ENCODE measurements around the gene SULT1E1.

Gene SULT1E1

GRCh38 chr4:69878250-69878649 is 18.3 kb upstream of the SULT1E1 start:
- no peaks in the 10 kb centered on the region for H3K36me3 ChIP-seq (replicated peaks; ENCODE audit: insufficient read depth, low read length)
- no peaks in the 10 kb centered on the region for H3K4me1 ChIP-seq (ENCODE audit: low read length)
- no peak for DNase-seq
- H3K27me3 ChIP-seq (replicated peaks; ENCODE audit: insufficient read depth, low read length): no peaks in the 10 kb centered on the region
- no peaks in the 10 kb centered on the region for H3K9me2 ChIP-seq (replicated peaks; ENCODE audit: insufficient read depth, low read length)
- no peaks in the 10 kb centered on the region for H4K20me1 ChIP-seq (ENCODE audit: insufficient read depth, low read length)
- no peak for TF ChIP-seq EZH2 (optimal IDR thresholded peaks at IDR 0.05; ENCODE audit: low read depth, low read length)
- TF ChIP-seq CTCF (IDR thresholded peaks at IDR 0.05; ENCODE audit: low read length): no peak
- no peak for TF ChIP-seq EZH2phosphoT487 (IDR thresholded peaks at IDR 0.05; ENCODE audit: low read length)
- no peaks in the 10 kb centered on the region for H3K79me2 ChIP-seq (ENCODE audit: low read length)
- H3K9me3 ChIP-seq (replicated peaks; ENCODE audit: insufficient read depth, low read length): no peaks in the 10 kb centered on the region
- no peaks in the 10 kb centered on the region for H3F3A ChIP-seq (ENCODE audit: insufficient read depth, low read length)
- no peak overlapping the region for H3K27ac ChIP-seq (ENCODE audit: low read length)
- no peak overlapping the region for H3K4me3 ChIP-seq (ENCODE audit: low read length)
- H2AFZ ChIP-seq (ENCODE audit: low read length): no peak overlapping the region
- H3K9ac ChIP-seq (ENCODE audit: low read length): no peak overlapping the region
- H3K4me2 ChIP-seq (ENCODE audit: low read depth, low read length): no peak overlapping the region

- no peaks in the 10 kb centered on the region for H3K9me3 ChIP-seq (replicated peaks; ENCODE audit: insufficient read depth, low read length)
- no peak overlapping the region for H2AFZ ChIP-seq (ENCODE audit: low read length)
- H3K4me1 ChIP-seq (ENCODE audit: low read length): no peaks in the 10 kb centered on the region
- no peaks in the 10 kb centered on the region for H4K20me1 ChIP-seq (ENCODE audit: insufficient read depth, low read length)
- no peak overlapping the region for H3K27ac ChIP-seq (ENCODE audit: low read length)
- H3K79me2 ChIP-seq (ENCODE audit: low read length): no peaks in the 10 kb centered on the region
- TF ChIP-seq EZH2 (optimal IDR thresholded peaks at IDR 0.05; ENCODE audit: low read depth, low read length): no peak
- no peak for TF ChIP-seq CTCF (IDR thresholded peaks at IDR 0.05; ENCODE audit: low read length)
- no peak for TF ChIP-seq EZH2phosphoT487 (IDR thresholded peaks at IDR 0.05; ENCODE audit: low read length)
- no peaks in the 10 kb centered on the region for H3F3A ChIP-seq (ENCODE audit: insufficient read depth, low read length)
- no peaks in the 10 kb centered on the region for H3K9me2 ChIP-seq (replicated peaks; ENCODE audit: insufficient read depth, low read length)
- H3K36me3 ChIP-seq (replicated peaks; ENCODE audit: insufficient read depth, low read length): no peaks in the 10 kb centered on the region
- H3K27me3 ChIP-seq (replicated peaks; ENCODE audit: insufficient read depth, low read length): no peaks in the 10 kb centered on the region
- H3K4me3 ChIP-seq (ENCODE audit: low read length): no peak overlapping the region
- H3K9ac ChIP-seq (ENCODE audit: low read length): no peak overlapping the region
- DNase-seq: no peak
- no peak overlapping the region for H3K4me2 ChIP-seq (ENCODE audit: low read depth, low read length)
These were observed 17.5 kb upstream of the SULT1E1 start for GRCh38 chr4:69877453-69877852.

- Histone ChIP-seq H3K27ac (ENCODE audit: low read length) (no peak overlapping the region), H3K9ac (ENCODE audit: low read length) (no peak overlapping the region), H3K4me1 (ENCODE audit: low read length) (no peaks in the 10 kb centered on the region), H3K9me2 (replicated peaks; ENCODE audit: insufficient read depth, low read length) (no peaks in the 10 kb centered on the region), H2AFZ (ENCODE audit: low read length) (no peak overlapping the region), H3K9me3 (replicated peaks; ENCODE audit: insufficient read depth, low read length) (no peaks in the 10 kb centered on the region), H3K27me3 (replicated peaks; ENCODE audit: insufficient read depth, low read length) (no peaks in the 10 kb centered on the region), H3K36me3 (replicated peaks; ENCODE audit: insufficient read depth, low read length) (no peaks in the 10 kb centered on the region), H3F3A (ENCODE audit: insufficient read depth, low read length) (no peaks in the 10 kb centered on the region), H3K79me2 (ENCODE audit: low read length) (no peaks in the 10 kb centered on the region), H3K4me2 (ENCODE audit: low read depth, low read length) (no peak overlapping the region), H3K4me3 (ENCODE audit: low read length) (no peak overlapping the region), H4K20me1 (ENCODE audit: insufficient read depth, low read length) (no peaks in the 10 kb centered on the region)
- TF ChIP-seq EZH2phosphoT487 (IDR thresholded peaks at IDR 0.05; ENCODE audit: low read length) (no peak), EZH2 (optimal IDR thresholded peaks at IDR 0.05; ENCODE audit: low read depth, low read length) (no peak), CTCF (IDR thresholded peaks at IDR 0.05; ENCODE audit: low read length) (no peak)
- no peak for DNase-seq
These were observed 16.1 kb upstream of the SULT1E1 start for GRCh38 chr4:69876071-69876470.
